HG03432 (cell line): ENCODE results near the gene TMEM92.
"Not testable (repeated sequence)": the region's sequence is repeated elsewhere in the genome, so short reads cannot be mapped to it uniquely, and the experiment has no call there.

Experiments used
- ATAC-seq: cut with Tn5 transposase; IDR thresholded peaks from one replicate; pipeline ENCODE4 v1.9.1; 2021; ENCODE audit warnings: mild to moderate bottlenecking, moderate library complexity; ENCODE audit not compliant: unreplicated experiment

TMEM92 gene

GRCh38 chr17:50261051-50261915, 13.0 kb upstream of the TMEM92 start:
- no peak for ATAC-seq

GRCh38 chr17:50262001-50262794, 12.1 kb upstream of the TMEM92 start:
- ATAC-seq: no peak

- no peak for ATAC-seq
Measured at GRCh38 chr17:50263331-50264262, 10.7 kb upstream of the TMEM92 start.

GRCh38 chr17:50264263-50265113, 9.8 kb upstream of the TMEM92 start:
- no peak for ATAC-seq

GRCh38 chr17:50265212-50265611, 9.1 kb upstream of the TMEM92 start:
- no peak for ATAC-seq

- no peak for ATAC-seq
Measured at GRCh38 chr17:50265690-50266315, 8.5 kb upstream of the TMEM92 start.

GRCh38 chr17:50266384-50267073, 7.7 kb upstream of the TMEM92 start:
- no peak for ATAC-seq

- no peak for ATAC-seq
Measured at GRCh38 chr17:50267074-50267841, 7.0 kb upstream of the TMEM92 start.

GRCh38 chr17:50268026-50268425, 6.2 kb upstream of the TMEM92 start:
- ATAC-seq: no peak

GRCh38 chr17:50268743-50269275, 5.5 kb upstream of the TMEM92 start:
- no peak for ATAC-seq

- no peak for ATAC-seq
Measured at GRCh38 chr17:50269477-50270434, 4.5 kb upstream of the TMEM92 start.

- ATAC-seq: no peak
Measured at GRCh38 chr17:50270435-50271362, 3.6 kb upstream of the TMEM92 start.

GRCh38 chr17:50271363-50271750, 2.9 kb upstream of the TMEM92 start:
- not testable (repeated sequence) for ATAC-seq

- no peak for ATAC-seq
Measured at GRCh38 chr17:50272246-50272645, 2.0 kb upstream of the TMEM92 start.

- ATAC-seq: no peak
Measured at GRCh38 chr17:50272711-50273653, 1.3 kb upstream of the TMEM92 start.
